CD4-positive, alpha-beta T cell treated with Interleukin-1 beta for 1 hour (primary cell): Measurements from ENCODE around the gene DEFB123.
"Not testable (repeated sequence)": the region's sequence is repeated elsewhere in the genome, so short reads cannot be mapped to it uniquely, and the experiment has no call there.

Experiments used
- DNase-seq, 2 donors: peaks; one replicate each; pipeline ENCODE4 v3.0.0-alpha.2; 2020 to 2022

DEFB123 gene, protein sequence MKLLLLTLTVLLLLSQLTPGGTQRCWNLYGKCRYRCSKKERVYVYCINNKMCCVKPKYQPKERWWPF

GRCh38 chr20:31440012-31440659 lies at the start of gene DEFB123:
Gene DEFB123 (plus strand): TSS chr20:31440632. CDS start chr20:31440699, 67 bp downstream.
- DNase-seq, result no peak

GRCh38 chr20:31392836-31393235 lies 47.6 kb upstream of the DEFB123 start:
- no peak for DNase-seq

DNA sequence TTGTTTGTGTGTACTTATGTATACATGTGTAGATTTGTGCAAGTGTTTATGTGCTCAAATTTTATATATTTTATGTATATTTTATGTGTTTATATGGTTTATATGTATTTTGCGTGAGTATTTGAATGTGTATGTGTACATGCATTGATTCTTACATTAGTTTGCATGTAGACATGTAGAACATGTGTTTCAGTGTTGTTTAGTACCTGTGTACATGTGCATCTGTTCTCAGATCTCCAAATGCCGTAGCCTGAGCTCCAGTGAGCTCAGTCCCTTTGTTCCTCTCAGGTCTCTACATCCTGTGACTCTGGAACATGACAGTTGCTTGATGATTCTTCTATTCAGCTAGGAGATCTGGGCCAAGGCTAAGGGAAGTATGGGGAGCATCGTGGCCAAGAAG lies 45.5 kb upstream of the DEFB123 start:
- no peak for DNase-seq

- DNase-seq, result no peak
Observed at GRCh38 chr20:31403886-31404285, 36.5 kb upstream of the DEFB123 start.

DNA sequence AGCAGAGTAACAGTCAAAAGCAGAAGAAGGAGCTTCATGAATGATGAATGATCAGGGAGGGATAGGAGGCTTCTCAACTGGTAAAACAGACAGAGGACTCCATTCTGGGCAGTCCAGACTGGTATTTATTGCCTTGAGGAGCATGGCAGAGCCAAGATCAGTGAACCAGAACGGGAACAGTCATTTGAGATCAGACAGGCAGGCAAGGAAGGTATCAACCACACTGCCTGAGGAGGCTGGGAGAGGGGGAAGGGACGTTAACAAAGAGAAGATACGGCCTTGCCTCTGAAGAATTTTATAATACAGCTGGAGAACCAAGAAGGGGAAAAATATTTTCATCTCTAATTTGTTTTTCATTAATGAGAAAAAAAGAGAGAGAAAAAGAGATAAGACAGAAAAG lies 34.3 kb upstream of the DEFB123 start, which contains the start of gene DEFB121:
TSS of gene DEFB121 (minus strand) at position 101 of the 400 bp plus-strand sequence. CDS start at position 38, 63 bp downstream.
- DNase-seq, result no peak

DNA sequence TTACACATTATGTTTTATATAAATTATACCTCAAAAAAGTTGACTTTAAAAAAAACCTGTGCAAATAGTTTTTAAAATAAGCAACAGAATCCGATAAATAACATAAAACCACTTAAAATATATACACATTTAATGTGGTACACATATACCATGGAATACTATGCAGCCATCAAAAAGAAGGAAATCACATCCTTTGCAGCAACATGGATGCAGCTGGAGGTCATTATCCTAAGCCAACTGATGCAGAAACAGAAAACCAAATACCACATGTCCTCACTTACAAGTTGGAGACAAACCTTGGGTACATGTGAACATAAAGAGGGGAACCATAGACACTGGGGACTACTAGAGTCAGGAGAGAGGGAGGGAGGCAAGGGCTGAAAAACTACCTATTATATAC lies 30.4 kb upstream of the DEFB123 start:
- DNase-seq, result no peak

DNA sequence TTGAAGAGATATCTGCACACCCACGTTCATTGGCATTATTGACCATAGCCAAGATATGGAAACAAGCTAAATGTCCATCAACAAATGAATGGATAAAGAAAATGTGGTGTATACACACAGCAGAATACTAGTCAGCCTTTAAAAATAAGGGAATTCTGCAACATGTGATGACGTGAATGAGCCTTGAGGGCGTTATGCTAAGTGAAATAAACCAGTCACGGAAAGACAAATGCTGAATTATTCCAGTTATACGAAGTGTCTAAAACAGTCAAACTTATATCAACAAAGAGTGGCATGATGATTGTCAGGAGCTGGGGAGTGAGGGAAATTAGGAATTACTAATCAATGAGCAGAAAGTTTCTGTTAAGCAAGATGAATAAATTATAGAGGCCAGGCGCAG lies 26.1 kb upstream of the DEFB123 start:
- DNase-seq, result no peak

DNA sequence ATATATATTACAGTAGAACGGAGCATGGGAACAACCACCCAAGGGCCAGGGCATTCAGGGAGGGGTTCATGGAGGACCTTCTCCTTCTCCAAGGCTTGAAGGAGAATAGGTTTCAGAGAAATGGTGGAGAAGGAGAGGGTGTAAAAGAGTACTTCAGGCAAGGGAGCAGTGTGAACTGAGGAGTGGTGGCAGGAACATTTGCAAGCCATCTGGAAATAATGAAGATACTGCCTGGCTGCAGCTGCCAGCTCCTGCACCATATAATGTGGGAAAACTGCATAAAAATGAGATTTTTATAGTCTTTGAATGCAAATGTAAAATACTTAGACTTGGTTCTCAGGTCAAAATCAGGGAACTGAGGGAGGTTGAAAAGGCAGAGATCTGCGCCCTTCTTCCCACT lies 24.8 kb upstream of the DEFB123 start:
- no peak for DNase-seq

DNA sequence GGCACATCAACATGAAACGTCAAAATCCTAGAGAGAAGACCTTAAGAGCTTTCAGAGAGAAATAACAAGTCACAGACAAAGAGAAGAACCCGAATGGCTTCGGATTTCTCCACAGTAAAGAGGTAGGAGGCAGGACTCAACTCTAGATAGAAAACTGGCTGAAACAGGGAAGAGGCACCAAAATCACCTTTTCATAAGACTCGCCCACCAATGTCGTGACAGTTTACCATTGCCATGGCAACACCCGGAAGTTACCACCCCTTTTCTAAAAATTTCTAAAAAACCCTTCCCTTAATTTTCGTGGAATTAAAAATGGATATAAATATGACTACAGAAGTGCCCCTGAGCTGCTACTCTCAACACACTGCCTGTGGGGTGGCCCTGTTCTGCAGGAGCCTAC lies 22.1 kb upstream of the DEFB123 start:
- DNase-seq, result no peak

DNA sequence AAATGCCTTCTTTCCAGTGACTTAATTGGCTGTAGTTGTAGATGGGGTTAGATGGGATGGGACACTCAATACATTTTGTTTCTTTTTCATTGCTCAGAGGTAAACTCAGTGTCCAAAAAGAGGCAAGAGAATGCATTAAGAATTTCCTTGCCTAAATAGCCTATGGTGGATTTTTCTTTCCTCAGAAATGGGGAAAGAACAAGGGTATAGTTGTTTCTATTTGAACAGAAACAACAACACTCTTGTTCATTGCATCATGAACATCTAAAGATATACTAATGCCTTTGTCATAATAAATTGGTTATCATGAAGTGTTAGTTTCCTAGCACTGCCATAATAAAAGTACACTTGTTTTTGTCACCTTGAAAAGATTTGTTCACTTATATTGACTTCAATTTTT lies 14.6 kb upstream of the DEFB123 start:
- DNase-seq, result no peak

DNA sequence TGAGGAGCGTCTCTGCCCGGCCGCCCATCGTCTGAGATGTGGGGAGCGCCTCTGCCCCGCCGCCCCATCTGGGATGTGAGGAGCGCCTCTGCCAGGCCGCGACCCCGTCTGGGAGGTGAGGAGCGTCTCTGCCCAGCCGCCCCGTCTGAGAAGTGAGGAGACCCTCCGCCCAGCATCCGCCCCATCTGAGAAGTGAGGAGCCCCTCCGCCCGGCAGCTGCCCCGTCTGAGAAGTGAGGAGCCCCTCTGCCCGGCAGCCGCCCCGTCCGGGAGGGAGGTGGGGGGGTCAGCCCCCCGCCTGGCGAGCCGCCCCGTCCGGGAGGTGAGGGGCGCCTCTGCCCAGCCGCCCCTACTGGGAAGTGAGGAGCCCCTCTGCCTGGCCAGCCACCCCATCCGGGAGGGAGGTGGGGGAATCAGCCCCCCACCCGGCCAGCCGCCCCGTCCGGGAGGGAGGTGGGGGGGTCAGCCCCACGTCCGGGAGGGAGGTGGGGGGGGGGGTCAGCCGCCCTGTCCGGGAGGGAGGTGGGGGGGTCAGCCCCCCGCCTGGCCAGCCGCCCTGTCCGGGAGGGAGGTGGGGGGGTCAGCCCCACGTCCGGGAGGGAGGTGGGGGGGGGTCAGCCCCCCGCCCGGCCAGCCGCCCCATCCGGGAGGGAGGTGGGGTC lies 13.4 kb upstream of the DEFB123 start:
- DNase-seq, result not testable (repeated sequence)

GRCh38 chr20:31427576-31427975 lies 12.9 kb upstream of the DEFB123 start:
- DNase-seq, result not testable (repeated sequence)

GRCh38 chr20:31430568-31431115 lies 9.8 kb upstream of the DEFB123 start:
- DNase-seq, result no peak

DNA sequence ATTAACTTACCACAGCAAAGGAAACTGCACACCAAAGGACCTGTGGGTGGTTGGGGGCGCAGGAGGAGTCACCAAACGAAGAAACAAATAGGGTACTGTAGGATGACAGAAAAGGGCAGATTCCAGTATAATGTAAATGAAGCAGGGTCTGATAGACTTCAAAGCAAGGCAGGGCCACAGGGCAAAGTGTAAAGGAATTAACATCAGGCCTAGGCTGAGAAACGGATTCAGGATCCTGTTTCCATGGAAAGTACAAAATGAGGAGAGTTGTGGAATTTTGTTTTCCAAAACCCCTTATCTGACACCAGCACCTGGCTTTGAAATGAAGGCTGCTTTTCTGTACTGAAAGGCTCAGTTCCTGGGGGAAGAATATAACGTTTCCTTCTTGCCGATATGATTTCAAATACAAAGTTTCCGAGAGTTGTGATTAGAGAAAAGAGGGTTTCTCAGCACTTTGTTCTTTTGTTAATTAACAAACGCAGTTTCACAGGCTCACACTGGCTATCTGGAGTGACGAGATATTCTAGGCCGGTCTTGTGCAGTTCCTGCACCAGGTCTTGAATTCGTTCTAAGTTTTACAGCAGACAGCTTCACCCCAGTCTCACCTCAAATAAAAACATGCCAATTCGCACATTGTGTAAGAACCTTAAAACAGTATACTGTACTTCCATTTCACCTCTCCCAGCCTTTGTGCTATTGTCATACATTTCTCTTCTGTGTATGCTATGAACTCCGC lies 5.8 kb downstream of the DEFB123 start:
- DNase-seq, result no peak

DNA sequence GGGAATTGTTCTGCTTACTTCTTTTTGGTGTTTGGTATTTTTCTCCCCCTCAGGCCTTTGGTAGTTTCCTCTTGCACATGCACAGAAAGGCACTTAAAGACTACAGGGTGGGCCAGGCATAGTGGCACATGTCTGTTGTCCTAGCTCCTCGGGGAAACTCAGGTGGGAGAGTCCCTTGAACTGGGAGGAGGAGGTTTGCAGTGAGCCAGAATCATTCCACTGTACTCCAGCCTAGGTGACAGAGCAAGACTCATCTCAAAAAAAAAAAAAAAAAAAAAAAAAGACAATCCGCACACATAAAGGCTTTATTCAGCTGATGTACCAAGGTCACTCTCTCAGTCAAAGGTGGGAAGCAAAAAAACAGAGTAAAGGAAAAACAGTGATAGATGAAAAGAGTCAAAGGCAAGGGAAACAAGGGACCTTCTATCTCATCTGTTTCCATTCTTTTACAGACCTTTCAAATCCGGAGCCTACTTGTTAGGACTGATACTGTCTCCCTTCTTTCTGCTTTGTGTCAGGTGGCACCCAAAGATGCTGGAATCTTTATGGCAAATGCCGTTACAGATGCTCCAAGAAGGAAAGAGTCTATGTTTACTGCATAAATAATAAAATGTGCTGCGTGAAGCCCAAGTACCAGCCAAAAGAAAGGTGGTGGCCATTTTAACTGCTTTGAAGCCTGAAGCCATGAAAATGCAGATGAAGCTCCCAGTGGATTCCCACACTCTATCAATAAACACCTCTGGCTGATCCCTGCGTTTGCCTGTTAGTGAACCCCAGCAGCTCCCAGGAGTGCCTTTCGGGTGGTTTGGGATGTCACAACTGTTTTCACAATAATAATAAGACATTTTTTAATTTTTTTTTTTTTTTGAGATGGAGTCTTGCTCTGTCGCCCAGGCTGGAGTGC lies 9.3 kb downstream of the DEFB123 start:
- DNase-seq, result no peak

DNA sequence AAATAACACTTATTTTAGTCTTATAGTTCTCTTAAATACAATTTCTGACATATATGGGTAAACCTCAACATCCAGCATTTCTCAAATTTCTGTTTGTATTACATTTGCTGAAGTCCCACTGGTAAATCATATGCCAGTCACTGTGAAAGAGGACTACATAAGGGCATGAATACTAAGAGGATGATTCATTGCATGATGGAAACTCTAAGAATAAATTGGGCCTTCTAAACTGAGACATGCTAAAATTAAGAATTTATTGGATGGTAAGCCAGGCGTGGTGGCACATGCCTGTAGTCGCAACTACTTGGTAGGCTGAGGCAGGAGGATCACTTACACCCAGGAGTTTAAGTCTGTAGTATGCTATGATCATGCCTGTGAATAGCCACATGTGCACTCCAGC lies 12.1 kb downstream of the DEFB123 start:
- DNase-seq, result no peak

DNA sequence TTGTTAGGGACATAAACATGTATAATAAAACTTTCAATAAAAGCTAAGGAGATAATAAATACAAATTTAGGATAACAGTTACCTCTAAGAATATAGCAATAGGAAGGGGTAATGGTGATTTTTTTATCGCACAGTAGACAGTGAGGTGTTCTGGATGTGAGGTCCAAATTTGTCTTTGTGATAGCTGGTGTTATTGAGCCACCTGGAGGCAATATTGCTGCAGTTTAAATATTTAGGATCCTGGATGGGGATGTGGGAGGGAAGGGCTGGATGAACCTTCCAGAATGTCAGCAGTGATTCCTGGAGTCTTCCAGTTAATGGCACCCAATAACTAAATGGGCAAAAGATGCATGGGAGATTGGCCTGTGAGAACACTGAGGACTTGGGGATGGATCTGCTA lies 13.9 kb downstream of the DEFB123 start:
- no peak for DNase-seq

GRCh38 chr20:31470946-31471345 lies 30.5 kb downstream of the DEFB123 start:
- not testable (repeated sequence) for DNase-seq

DNA sequence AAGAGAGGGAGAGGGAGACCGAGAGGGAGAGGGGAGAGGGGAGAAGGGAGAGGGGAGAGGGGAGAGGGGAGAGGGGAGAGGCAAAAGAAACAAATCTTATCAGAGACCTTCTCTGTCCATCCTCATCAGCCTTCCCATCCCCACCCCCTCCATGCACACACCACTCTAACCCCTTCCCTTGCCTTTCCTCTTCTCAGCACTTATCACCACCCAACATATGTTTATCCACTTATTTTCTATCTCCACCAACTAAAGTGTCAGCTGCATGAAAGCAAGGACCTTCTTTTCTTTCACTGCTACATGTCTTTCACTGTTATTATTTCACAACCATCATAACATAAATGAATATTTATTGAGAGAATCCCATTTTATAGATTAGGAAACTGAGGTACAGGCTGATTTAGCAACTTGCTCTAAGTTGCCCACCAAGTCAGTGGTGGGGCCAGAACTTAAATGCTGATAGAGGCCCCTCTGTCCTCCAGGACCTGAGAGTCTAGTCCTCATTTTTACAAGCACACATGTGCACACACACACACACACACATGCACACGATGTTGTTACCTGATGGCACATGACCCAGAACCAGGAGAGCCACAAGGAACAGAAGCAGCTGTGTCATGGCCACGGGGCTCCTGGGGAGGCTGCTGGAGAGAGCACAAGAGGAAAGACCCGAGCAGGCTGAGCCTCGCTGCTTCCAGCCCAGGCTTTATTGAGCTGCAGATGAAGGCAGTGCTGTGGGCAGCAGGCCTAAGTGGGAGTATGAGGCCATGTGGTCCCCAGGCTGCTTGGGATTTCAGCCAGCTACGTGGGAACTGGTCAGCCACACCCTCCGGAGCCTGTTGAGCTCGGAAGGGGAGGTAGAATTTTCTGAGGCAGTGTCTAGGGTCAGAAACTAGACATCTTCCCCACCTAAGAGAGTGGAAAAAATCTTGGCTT lies 32.2 kb downstream of the DEFB123 start:
- no peak for DNase-seq

DNA sequence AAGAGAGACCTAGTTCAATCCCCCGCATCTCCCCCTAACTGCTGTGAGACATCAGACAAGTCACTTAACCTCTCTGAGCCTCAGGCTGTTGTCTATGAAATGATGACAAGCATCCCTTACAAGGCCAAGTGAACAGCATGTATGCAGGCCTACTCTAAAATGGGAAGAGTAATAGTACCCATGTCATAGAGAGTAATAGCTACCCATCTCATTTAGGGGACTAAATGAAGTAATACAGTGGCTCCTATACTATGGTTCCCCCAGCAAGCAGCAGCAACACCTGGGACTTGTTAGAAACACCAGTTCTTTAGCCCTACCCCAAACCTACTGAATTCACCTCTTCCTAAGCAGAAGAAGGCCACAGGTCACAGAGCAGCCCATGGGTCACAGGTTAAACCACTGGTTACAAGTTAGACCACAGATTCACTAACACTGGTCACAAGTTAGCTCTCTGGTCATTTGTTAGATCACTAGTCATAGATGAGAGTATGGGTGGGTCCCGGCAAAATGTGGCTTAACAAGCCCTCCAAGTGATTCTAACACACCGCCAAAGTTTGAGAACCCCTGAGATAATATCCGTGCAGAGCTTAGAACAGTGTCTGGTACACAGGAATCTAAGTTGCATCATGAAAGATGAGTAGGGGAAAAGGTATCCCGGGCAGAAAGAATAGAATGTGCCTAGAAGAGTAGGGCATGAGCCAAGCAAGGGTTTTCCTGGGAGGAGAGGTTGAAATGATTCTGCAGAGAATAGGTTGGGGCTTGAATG lies 33.1 kb downstream of the DEFB123 start:
- DNase-seq, result no peak

DNA sequence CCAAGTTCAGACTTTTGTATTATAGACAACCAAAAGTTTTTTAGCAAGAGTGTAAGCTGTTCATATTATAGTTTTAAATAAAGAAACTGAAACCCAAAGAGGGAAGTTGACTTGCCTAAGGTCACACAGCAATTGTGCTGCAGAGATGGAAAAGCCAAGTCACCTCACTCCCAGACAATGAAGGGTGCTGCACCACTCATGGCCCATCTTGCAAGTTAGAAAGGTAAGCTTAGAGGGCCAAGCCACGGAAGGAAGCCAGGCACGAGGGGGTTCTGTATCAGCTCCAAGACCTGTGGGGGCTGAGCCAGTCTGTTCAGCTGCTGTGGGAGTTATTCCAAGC lies 33.6 kb downstream of the DEFB123 start:
- no peak for DNase-seq
